ENCODE measurements around the gene CDKL1. TPM values are rescaled to one million over a fixed set of nuclear protein-coding genes. Genes with fewer than 3 reads are reported as not detected.

Gene CDKL1
- polyA plus RNA-seq, 1 of the 3 experiments (the other 2 are of a cell fraction) = 2.5 TPM

- ChIA-PET POLR2A (no interaction called here), CTCF (no interaction called here)
- no peaks in the 10 kb centered on the region; a peak in 1 of 4 replicates for H3K4me1 ChIP-seq (ENCODE audit: control insufficient read depth in 1 of 2, insufficient read depth in 2 of 2, low read depth in 1 of 2, low read length in 1 of 2)
- H3K36me3 ChIP-seq (replicated peaks in 1 of 2; ENCODE audit: control insufficient read depth in 1 of 2, insufficient read depth in 2 of 2, low read length in 1 of 2) = peaks cover 0 to 3% of the 10 kb centered on the region in 2 experiments
- no peak for TF ChIP-seq RFX5 (IDR thresholded peaks at IDR 0.05; ENCODE audit: low read length)
- no peak for TF ChIP-seq CTCF (IDR thresholded peaks at IDR 0.05)
- no peak for TF ChIP-seq ZBTB33 (IDR thresholded peaks at IDR 0.05; ENCODE audit: borderline replicate concordance, low read depth)
- no peak for TF ChIP-seq PBX3 (IDR thresholded peaks at IDR 0.05)
- no peak for TF ChIP-seq RCOR1 (IDR thresholded peaks at IDR 0.05; ENCODE audit: low read length)
- TF ChIP-seq FOXM1 (IDR thresholded peaks at IDR 0.05; ENCODE audit: low read depth) = no peak
- no peak for TF ChIP-seq MEF2A (IDR thresholded peaks at IDR 0.05; ENCODE audit: borderline replicate concordance, low read depth)
- TF ChIP-seq RAD21 (IDR thresholded peaks at IDR 0.05; ENCODE audit: low read length) = no peak
- no peak for TF ChIP-seq NRF1 (IDR thresholded peaks at IDR 0.05; ENCODE audit: low read depth, low read length)
- no peak for TF ChIP-seq JUND (IDR thresholded peaks at IDR 0.05)
- no peak for TF ChIP-seq USF2 (IDR thresholded peaks at IDR 0.05; ENCODE audit: borderline replicate concordance, low read depth, low read length)
- no peak for TF ChIP-seq IRF3 (IDR thresholded peaks at IDR 0.05; ENCODE audit: low read depth, low read length)
- no peak for TF ChIP-seq NFIC (IDR thresholded peaks at IDR 0.05; ENCODE audit: borderline replicate concordance)
- H3K27ac ChIP-seq (ENCODE audit: low read depth in 2 of 2, low read length in 1 of 2) = no peak overlapping the region
- no peaks in the 10 kb centered on the region for H3K9me2 ChIP-seq
- no peak overlapping the region for H3K9ac ChIP-seq
- H3F3A ChIP-seq (replicated peaks; ENCODE audit: insufficient read depth) = no peaks in the 10 kb centered on the region
- H4K20me1 ChIP-seq (ENCODE audit: insufficient read depth) = no peaks in the 10 kb centered on the region
- no peaks in the 10 kb centered on the region for H3K9me3 ChIP-seq
- H3K4me3 ChIP-seq (ENCODE audit: low read depth in 2 of 2, low read length in 1 of 2) = no peak overlapping the region
- H2AFZ ChIP-seq (ENCODE audit: low read depth) = no peak overlapping the region
- no peak overlapping the region for H3K4me2 ChIP-seq
- DNase-seq = no peak
- H3K79me2 ChIP-seq (ENCODE audit: insufficient read depth) = no peaks in the 10 kb centered on the region
- 89% methylated on average over 4 of the region's 4 CpGs for WGBS (ENCODE audit: low lambda C conversion rate)
- H3K27me3 ChIP-seq (ENCODE audit: insufficient read depth) = no peaks in the 10 kb centered on the region
Observed at GRCh38 chr14:50357753-50358395, 38.8 kb downstream of the CDKL1 start.
